Natural killer cell (primary cell): ENCODE measurements around the gene PLEKHG7. TPM values are rescaled to one million over a fixed set of nuclear protein-coding genes. Genes with fewer than 3 reads are reported as not detected.

Experiments
- ATAC-seq, 3 donors: fragments of 150-1000 bp in 2 of 3; fragments of 200-7000 bp in 1 of 3; cut with Tn5 transposase; 1 replicate in 1 of 3; 2 replicates in 2 of 3; pipeline ENCODE4 v1.10.0; 2021; ENCODE audit warnings: mild to moderate bottlenecking in 2 of 3, moderate library complexity in 2 of 3
- DNase-seq, 2 donors: peaks; one replicate each; pipeline versions ENCODE4 v3.0.0 to v3.0.0-alpha.2; 2013 to 2021; ENCODE audit warnings: mixed read lengths in 1 of 2
- H3K27ac ChIP-seq: one replicate; pipeline ENCODE4 v1.5.1; 2013; ENCODE audit warnings: mild to moderate bottlenecking, low read length
- H3K27me3 ChIP-seq: one replicate; pipeline ENCODE4 v1.6.1; 2013; ENCODE audit warnings: low read length; ENCODE audit not compliant: control insufficient read depth, insufficient read depth
- H3K36me3 ChIP-seq: one replicate; pipeline ENCODE4 v1.6.1; 2013; ENCODE audit warnings: low read length; ENCODE audit not compliant: control insufficient read depth, insufficient read depth
- H3K4me1 ChIP-seq: one replicate; pipeline ENCODE4 v1.6.1; 2013; ENCODE audit warnings: low read length; ENCODE audit not compliant: control insufficient read depth, insufficient read depth
- H3K4me3 ChIP-seq: one replicate; pipeline ENCODE4 v1.5.1; 2013; ENCODE audit warnings: low read length
- H3K9me3 ChIP-seq: one replicate; pipeline ENCODE4 v1.6.1; 2013; ENCODE audit warnings: low read length; ENCODE audit not compliant: control insufficient read depth, insufficient read depth
- H3K27ac Mint-ChIP-seq, 2 donors: one replicate each; pipeline ENCODE4 v1.8.0; 2022; ENCODE audit warnings: mild to moderate bottlenecking in 2 of 2, mixed read lengths in 2 of 2, moderate library complexity in 1 of 2
- H3K27me3 Mint-ChIP-seq, 2 donors: one replicate each; pipeline ENCODE4 v1.8.0; 2022; ENCODE audit warnings: low read depth in 2 of 2, mixed read lengths in 2 of 2
- H3K36me3 Mint-ChIP-seq: one replicate; pipeline ENCODE4 v1.8.0; 2022; ENCODE audit warnings: mixed read lengths
- H3K4me1 Mint-ChIP-seq, 2 donors: one replicate each; pipeline ENCODE4 v1.8.0; 2022; ENCODE audit warnings: mixed read lengths in 2 of 2
- H3K4me3 Mint-ChIP-seq: one replicate; pipeline ENCODE4 v1.8.0; 2022; ENCODE audit warnings: mild to moderate bottlenecking, moderate library complexity, mixed read lengths
- H3K9me3 Mint-ChIP-seq, 2 donors: one replicate each; pipeline ENCODE4 v1.8.0; 2022; ENCODE audit warnings: mixed read lengths in 2 of 2
- WGBS: methylation state at CpG from one replicate; pipeline ENCODE4 v1.1.7; 2013; ENCODE audit warnings: missing lambda C conversion rate; ENCODE audit not compliant: insufficient coverage; 5-methylcytosine and 5-hydroxymethylcytosine counted together
- intact Hi-C: fragments of 100-400 bp; cut with micrococcal nuclease; formaldehyde crosslinking; loops from one replicate; pipeline ENCODE4 v1.14.2; 2022
- total RNA-seq, 4 donors: library from RNA; stranded (reverse); fragments of 120-200 nt in 1 of 4; gene quantifications; one replicate each; pipeline versions ENCODE4 v1.2.3 to v1.2.4, GENCODE V29; 2013 to 2022
- TF ChIP-seq, protein P1 (sequence below): fragments of 200-600 bp; IDR thresholded peaks from one replicate; pipeline ENCODE4 v1.8.0; 2022; ENCODE audit warnings: antibody characterized with exemption

The PLEKHG7 gene
- total RNA-seq, 3 donors from 2014 or later (not counting 1 experiment from before 2014, with no cell fraction given), result 0.16 to 0.63 TPM; not detected in 1

DNA sequence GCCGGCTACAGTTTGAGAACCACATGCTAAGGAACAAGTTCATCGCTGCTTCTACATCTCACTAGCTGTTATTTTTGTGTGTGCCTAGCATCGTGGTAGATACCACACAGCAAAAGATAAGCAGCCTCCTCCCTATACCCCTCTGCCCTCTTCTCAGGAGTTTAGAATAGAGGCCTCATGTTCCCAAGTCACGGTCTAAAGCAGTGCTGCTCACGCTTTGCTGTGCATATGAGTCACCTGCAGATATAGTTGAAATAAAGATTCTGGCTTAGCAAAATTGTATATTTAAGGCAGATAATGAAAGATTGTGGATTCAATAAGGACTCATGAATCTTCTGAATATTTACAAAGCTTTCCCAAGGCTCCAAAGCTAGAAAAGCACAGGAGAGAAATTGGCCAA is 28.0 kb downstream of the PLEKHG7 start:
- TF ChIP-seq, protein P1, sequence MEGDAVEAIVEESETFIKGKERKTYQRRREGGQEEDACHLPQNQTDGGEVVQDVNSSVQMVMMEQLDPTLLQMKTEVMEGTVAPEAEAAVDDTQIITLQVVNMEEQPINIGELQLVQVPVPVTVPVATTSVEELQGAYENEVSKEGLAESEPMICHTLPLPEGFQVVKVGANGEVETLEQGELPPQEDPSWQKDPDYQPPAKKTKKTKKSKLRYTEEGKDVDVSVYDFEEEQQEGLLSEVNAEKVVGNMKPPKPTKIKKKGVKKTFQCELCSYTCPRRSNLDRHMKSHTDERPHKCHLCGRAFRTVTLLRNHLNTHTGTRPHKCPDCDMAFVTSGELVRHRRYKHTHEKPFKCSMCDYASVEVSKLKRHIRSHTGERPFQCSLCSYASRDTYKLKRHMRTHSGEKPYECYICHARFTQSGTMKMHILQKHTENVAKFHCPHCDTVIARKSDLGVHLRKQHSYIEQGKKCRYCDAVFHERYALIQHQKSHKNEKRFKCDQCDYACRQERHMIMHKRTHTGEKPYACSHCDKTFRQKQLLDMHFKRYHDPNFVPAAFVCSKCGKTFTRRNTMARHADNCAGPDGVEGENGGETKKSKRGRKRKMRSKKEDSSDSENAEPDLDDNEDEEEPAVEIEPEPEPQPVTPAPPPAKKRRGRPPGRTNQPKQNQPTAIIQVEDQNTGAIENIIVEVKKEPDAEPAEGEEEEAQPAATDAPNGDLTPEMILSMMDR, result no peak
- no peak overlapping the region for H3K27ac ChIP-seq
- no peaks in the 10 kb centered on the region for H3K4me1 ChIP-seq
- no peaks in the 10 kb centered on the region for H3K9me3 ChIP-seq
- no peaks in the 10 kb centered on the region for H3K9me3 Mint-ChIP-seq
- H3K4me3 Mint-ChIP-seq, result no peak overlapping the region
- no peak overlapping the region for H3K27ac Mint-ChIP-seq
- WGBS, result 94% methylated on average over 5 of the region's 5 CpGs
- no peaks in the 10 kb centered on the region for H3K36me3 ChIP-seq
- ATAC-seq (no peak), DNase-seq (no peak)
- no peak overlapping the region for H3K4me3 ChIP-seq
- intact Hi-C loops, result no loop called here
- no peaks in the 10 kb centered on the region for H3K36me3 Mint-ChIP-seq
- H3K27me3 Mint-ChIP-seq, result peaks cover 4 to 13% of the 10 kb centered on the region in 2 donors
- no peaks in the 10 kb centered on the region for H3K4me1 Mint-ChIP-seq
- no peaks in the 10 kb centered on the region for H3K27me3 ChIP-seq

GRCh38 chr12:92732216-92732615 is 29.4 kb downstream of the PLEKHG7 start:
- WGBS, result 98% methylated on average over 5 of the region's 5 CpGs
- H3K4me1 Mint-ChIP-seq, result no peaks in the 10 kb centered on the region
- Histone ChIP-seq H3K9me3 (no peaks in the 10 kb centered on the region), H3K4me3 (no peak overlapping the region), H3K4me1 (no peaks in the 10 kb centered on the region), H3K27me3 (no peaks in the 10 kb centered on the region), H3K36me3 (no peaks in the 10 kb centered on the region), H3K27ac (no peak overlapping the region)
- ATAC-seq (no peak), DNase-seq (no peak)
- H3K27ac Mint-ChIP-seq, result no peak overlapping the region
- TF ChIP-seq, protein P1, result no peak
- no peaks in the 10 kb centered on the region for H3K36me3 Mint-ChIP-seq
- intact Hi-C loops, result no loop called here
- H3K27me3 Mint-ChIP-seq, result peaks cover 4 to 13% of the 10 kb centered on the region in 2 donors
- no peak overlapping the region for H3K4me3 Mint-ChIP-seq
- H3K9me3 Mint-ChIP-seq, result no peaks in the 10 kb centered on the region

- intact Hi-C loops, result no loop called here
- no peaks in the 10 kb centered on the region for H3K36me3 Mint-ChIP-seq
- H3K36me3 ChIP-seq, result no peaks in the 10 kb centered on the region
- no peaks in the 10 kb centered on the region for H3K27me3 ChIP-seq
- H3K27ac ChIP-seq, result no peak overlapping the region
- no peaks in the 10 kb centered on the region for H3K9me3 Mint-ChIP-seq
- H3K9me3 ChIP-seq, result no peaks in the 10 kb centered on the region
- 92% methylated on average over 6 of the region's 6 CpGs for WGBS
- TF ChIP-seq, protein P1, result no peak
- no peaks in the 10 kb centered on the region for H3K4me1 Mint-ChIP-seq
- no peak overlapping the region for H3K4me3 Mint-ChIP-seq
- DNase-seq, result no peak
- H3K27me3 Mint-ChIP-seq, result peaks cover 4 to 13% of the 10 kb centered on the region in 2 donors
- no peaks in the 10 kb centered on the region for H3K4me1 ChIP-seq
- no peak overlapping the region for H3K27ac Mint-ChIP-seq
- H3K4me3 ChIP-seq, result no peak overlapping the region
- ATAC-seq, result no peak
Measured at GRCh38 chr12:92732716-92733115, 29.9 kb downstream of the PLEKHG7 start.

DNA sequence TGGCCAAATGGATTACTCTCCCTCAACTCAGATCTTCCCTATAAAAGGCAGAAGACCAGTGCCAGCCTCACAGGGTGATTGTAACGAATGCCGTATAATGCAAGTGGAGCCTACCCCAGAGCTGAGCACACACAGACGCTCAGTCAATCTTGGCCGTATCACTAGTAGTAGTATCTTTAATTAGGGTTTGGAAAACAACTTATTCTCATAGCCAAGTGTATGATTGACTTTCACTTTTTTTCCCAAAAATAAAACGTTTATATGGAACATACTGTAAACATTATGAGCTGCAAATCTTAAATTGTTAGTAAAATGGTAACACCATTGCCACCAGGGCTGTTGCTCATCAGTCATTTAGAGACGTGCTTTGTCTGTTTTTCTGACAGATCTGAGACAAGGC is 30.4 kb downstream of the PLEKHG7 start:
- H3K27me3 Mint-ChIP-seq, result peaks cover 4 to 13% of the 10 kb centered on the region in 2 donors
- WGBS, result 96% methylated on average over 4 of the region's 6 CpGs
- H3K27ac Mint-ChIP-seq, result no peak overlapping the region

More for the DNA sequence above, 30.4 kb downstream of the PLEKHG7 start:
- Mint-ChIP-seq H3K4me3 (no peak overlapping the region), H3K9me3 (no peaks in the 10 kb centered on the region), H3K4me1 (no peaks in the 10 kb centered on the region), H3K36me3 (no peaks in the 10 kb centered on the region)
- Histone ChIP-seq H3K27ac (no peak overlapping the region), H3K4me1 (no peaks in the 10 kb centered on the region), H3K36me3 (no peaks in the 10 kb centered on the region), H3K27me3 (no peaks in the 10 kb centered on the region), H3K4me3 (no peak overlapping the region), H3K9me3 (no peaks in the 10 kb centered on the region)
- DNase-seq (no peak), ATAC-seq (no peak)
- TF ChIP-seq, protein P1, result no peak
- intact Hi-C loops, result no loop called here
